ENCODE data around the gene CAMK4.

DNA sequence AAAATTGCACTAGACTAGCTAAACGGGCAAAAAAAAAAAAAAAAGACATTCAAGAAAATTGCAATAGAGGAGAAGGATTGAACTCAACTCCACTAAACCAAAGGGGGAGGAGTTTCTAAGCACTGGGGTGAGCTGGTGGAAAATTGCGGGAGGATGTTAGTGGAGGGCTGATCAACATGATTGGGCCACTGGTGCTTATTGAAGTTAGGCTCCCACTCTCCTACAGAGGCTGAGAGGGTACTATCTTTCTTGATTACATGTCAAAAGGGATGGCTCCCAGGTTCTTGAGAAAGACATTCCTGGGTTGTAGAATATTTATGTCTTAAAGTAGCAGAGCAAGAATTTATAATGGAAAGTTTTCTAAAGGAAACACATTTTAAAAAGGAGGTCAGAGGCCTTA, 38.0 kb downstream of the CAMK4 start:
- TF ChIP-seq, protein P1, sequence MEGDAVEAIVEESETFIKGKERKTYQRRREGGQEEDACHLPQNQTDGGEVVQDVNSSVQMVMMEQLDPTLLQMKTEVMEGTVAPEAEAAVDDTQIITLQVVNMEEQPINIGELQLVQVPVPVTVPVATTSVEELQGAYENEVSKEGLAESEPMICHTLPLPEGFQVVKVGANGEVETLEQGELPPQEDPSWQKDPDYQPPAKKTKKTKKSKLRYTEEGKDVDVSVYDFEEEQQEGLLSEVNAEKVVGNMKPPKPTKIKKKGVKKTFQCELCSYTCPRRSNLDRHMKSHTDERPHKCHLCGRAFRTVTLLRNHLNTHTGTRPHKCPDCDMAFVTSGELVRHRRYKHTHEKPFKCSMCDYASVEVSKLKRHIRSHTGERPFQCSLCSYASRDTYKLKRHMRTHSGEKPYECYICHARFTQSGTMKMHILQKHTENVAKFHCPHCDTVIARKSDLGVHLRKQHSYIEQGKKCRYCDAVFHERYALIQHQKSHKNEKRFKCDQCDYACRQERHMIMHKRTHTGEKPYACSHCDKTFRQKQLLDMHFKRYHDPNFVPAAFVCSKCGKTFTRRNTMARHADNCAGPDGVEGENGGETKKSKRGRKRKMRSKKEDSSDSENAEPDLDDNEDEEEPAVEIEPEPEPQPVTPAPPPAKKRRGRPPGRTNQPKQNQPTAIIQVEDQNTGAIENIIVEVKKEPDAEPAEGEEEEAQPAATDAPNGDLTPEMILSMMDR (IDR thresholded peaks at IDR 0.05): no peak
- TF ChIP-seq POLR2A (IDR thresholded peaks at IDR 0.05): no peak
